GM21390 (cell line): Measurements from ENCODE around the gene RAPGEF2.
"Not testable (repeated sequence)": the region's sequence is repeated elsewhere in the genome, so short reads cannot be mapped to it uniquely, and the experiment has no call there.

Experiments used
- ATAC-seq: cut with Tn5 transposase; IDR thresholded peaks from one replicate; pipeline ENCODE4 v1.9.1; 2021; ENCODE audit not compliant: unreplicated experiment

RAPGEF2 gene

GRCh38 chr4:159097144-159097543 lies 5.7 kb upstream of the RAPGEF2 start:
- ATAC-seq: no peak

- no peak for ATAC-seq
Observed at GRCh38 chr4:159097785-159098184, 5.1 kb upstream of the RAPGEF2 start.

- ATAC-seq: no peak
Observed at GRCh38 chr4:159098482-159099127, 4.3 kb upstream of the RAPGEF2 start.

GRCh38 chr4:159101988-159102621 lies 774 bp upstream of the RAPGEF2 start:
- no peak for ATAC-seq

GRCh38 chr4:159103384-159103990 lies 608 bp downstream of the RAPGEF2 start:
- peak; percentile 23 for ATAC-seq

GRCh38 chr4:159104694-159105414 lies 2.0 kb downstream of the RAPGEF2 start:
- no peak for ATAC-seq

- no peak for ATAC-seq
Observed at GRCh38 chr4:159105761-159106243, 2.9 kb downstream of the RAPGEF2 start.

- no peak for ATAC-seq
Observed at GRCh38 chr4:159106636-159107035, 3.8 kb downstream of the RAPGEF2 start.

GRCh38 chr4:159107203-159107925 lies 4.5 kb downstream of the RAPGEF2 start:
- ATAC-seq: no peak

GRCh38 chr4:159108124-159108523 lies 5.2 kb downstream of the RAPGEF2 start:
- ATAC-seq: no peak

- ATAC-seq: no peak
Observed at GRCh38 chr4:159110961-159111360, 8.1 kb downstream of the RAPGEF2 start.

GRCh38 chr4:159111416-159111815 lies 8.5 kb downstream of the RAPGEF2 start:
- ATAC-seq: no peak

GRCh38 chr4:159113366-159113765 lies 10.5 kb downstream of the RAPGEF2 start:
- not testable (repeated sequence) for ATAC-seq

- not testable (repeated sequence) for ATAC-seq
Observed at GRCh38 chr4:159116098-159116497, 13.2 kb downstream of the RAPGEF2 start.

GRCh38 chr4:159116693-159117092 lies 13.8 kb downstream of the RAPGEF2 start:
- not testable (repeated sequence) for ATAC-seq

- no peak for ATAC-seq
Observed at GRCh38 chr4:159117564-159117963, 14.7 kb downstream of the RAPGEF2 start.

- no peak for ATAC-seq
Observed at GRCh38 chr4:159117968-159118367, 15.1 kb downstream of the RAPGEF2 start.

- no peak for ATAC-seq
Observed at GRCh38 chr4:159121371-159121770, 18.5 kb downstream of the RAPGEF2 start.

GRCh38 chr4:159126716-159127115 lies 23.8 kb downstream of the RAPGEF2 start:
- ATAC-seq: no peak

- no peak for ATAC-seq
Observed at GRCh38 chr4:159127745-159128518, 25.1 kb downstream of the RAPGEF2 start.
